NCI-H524 (cell line): ENCODE measurements around the gene TNFSF10.
"Not testable (repeated sequence)": the region's sequence is repeated elsewhere in the genome, so short reads cannot be mapped to it uniquely, and the experiment has no call there.

Experiments
- DNase-seq, 2 experiments: peaks; one replicate each; lab custom pipeline; 2025; lab: John Stamatoyannopoulos, UW

The TNFSF10 gene

GRCh38 chr3:172522871-172523818 lies at the start of gene TNFSF10:
Gene TNFSF10 (minus strand): TSS chr3:172523430. CDS start chr3:172523384, 46 bp downstream.
- no peak for DNase-seq

- DNase-seq, result no peak
Observed at GRCh38 chr3:172569128-172570008, 46.1 kb upstream of the TNFSF10 start.

- DNase-seq, result no peak
Observed at GRCh38 chr3:172568701-172569100, 45.5 kb upstream of the TNFSF10 start.

- not testable (repeated sequence) for DNase-seq
Observed at GRCh38 chr3:172566785-172567184, 43.6 kb upstream of the TNFSF10 start.

GRCh38 chr3:172564499-172564898 lies 41.3 kb upstream of the TNFSF10 start:
- DNase-seq, result no peak

- DNase-seq, result no peak
Observed at GRCh38 chr3:172562871-172563865, 39.9 kb upstream of the TNFSF10 start.

- no peak for DNase-seq
Observed at GRCh38 chr3:172561897-172562640, 38.8 kb upstream of the TNFSF10 start.

GRCh38 chr3:172560586-172560985 lies 37.4 kb upstream of the TNFSF10 start:
- no peak for DNase-seq

GRCh38 chr3:172560026-172560425 lies 36.8 kb upstream of the TNFSF10 start:
- no peak for DNase-seq

- no peak for DNase-seq
Observed at GRCh38 chr3:172559020-172559419, 35.8 kb upstream of the TNFSF10 start.

GRCh38 chr3:172557515-172558220 lies 34.4 kb upstream of the TNFSF10 start:
- no peak for DNase-seq

- DNase-seq, result no peak
Observed at GRCh38 chr3:172553526-172554252, 30.5 kb upstream of the TNFSF10 start.

- DNase-seq, result no peak
Observed at GRCh38 chr3:172552607-172553006, 29.4 kb upstream of the TNFSF10 start.

- DNase-seq, result no peak
Observed at GRCh38 chr3:172551874-172552273, 28.6 kb upstream of the TNFSF10 start.

- no peak for DNase-seq
Observed at GRCh38 chr3:172550347-172550943, 27.2 kb upstream of the TNFSF10 start.

- no peak for DNase-seq
Observed at GRCh38 chr3:172549144-172549543, 25.9 kb upstream of the TNFSF10 start.

- no peak for DNase-seq
Observed at GRCh38 chr3:172546628-172547214, 23.5 kb upstream of the TNFSF10 start.

- no peak for DNase-seq
Observed at GRCh38 chr3:172546105-172546504, 22.9 kb upstream of the TNFSF10 start.

- DNase-seq, result no peak
Observed at GRCh38 chr3:172544404-172544803, 21.2 kb upstream of the TNFSF10 start.
